Neural progenitor cell (in vitro differentiated cells): Measurements from ENCODE around the gene C16orf82.

Experiments used
- EZH2 ChIP-seq: fragments of 200-600 bp; sonication (generic); IDR thresholded peaks from 2 replicates; pipeline ENCODE4 v1.6.1; 2017; ENCODE audit warnings: antibody characterized with exemption, mild to moderate bottlenecking, moderate library complexity
- TF ChIP-seq, protein P1 (sequence below): fragments of 200-600 bp; sonication (generic); IDR thresholded peaks from 2 replicates; pipeline ENCODE4 v1.5.1; 2017; ENCODE audit warnings: antibody characterized with exemption, mild to moderate bottlenecking

DNA sequence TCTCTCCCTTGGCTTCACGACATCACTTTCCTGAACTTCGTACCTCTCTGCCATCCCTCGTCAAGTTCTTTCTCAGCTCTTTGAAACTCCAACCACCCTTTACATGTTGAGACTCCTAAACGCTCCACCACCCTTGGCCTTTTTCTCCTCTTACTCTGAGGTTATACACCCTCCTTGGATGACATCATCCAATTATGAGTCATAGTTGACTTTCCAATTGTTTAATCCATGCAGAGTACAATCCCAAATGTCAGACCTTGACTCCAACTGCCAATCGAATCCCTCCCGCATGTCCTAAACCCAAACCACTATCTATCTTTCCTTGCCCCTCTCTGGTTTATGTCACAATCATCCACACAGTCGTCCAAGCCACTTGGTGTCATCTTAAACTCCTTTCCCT, 18.4 kb upstream of the C16orf82 start:
- TF ChIP-seq, protein P1, sequence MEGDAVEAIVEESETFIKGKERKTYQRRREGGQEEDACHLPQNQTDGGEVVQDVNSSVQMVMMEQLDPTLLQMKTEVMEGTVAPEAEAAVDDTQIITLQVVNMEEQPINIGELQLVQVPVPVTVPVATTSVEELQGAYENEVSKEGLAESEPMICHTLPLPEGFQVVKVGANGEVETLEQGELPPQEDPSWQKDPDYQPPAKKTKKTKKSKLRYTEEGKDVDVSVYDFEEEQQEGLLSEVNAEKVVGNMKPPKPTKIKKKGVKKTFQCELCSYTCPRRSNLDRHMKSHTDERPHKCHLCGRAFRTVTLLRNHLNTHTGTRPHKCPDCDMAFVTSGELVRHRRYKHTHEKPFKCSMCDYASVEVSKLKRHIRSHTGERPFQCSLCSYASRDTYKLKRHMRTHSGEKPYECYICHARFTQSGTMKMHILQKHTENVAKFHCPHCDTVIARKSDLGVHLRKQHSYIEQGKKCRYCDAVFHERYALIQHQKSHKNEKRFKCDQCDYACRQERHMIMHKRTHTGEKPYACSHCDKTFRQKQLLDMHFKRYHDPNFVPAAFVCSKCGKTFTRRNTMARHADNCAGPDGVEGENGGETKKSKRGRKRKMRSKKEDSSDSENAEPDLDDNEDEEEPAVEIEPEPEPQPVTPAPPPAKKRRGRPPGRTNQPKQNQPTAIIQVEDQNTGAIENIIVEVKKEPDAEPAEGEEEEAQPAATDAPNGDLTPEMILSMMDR = no peak
- no peak for TF ChIP-seq EZH2
